ENCODE results near the gene ANKRD13D. TPM values are rescaled to one million over a fixed set of nuclear protein-coding genes. Genes with fewer than 3 reads are reported as not detected.

The ANKRD13D gene
- total and polyA plus RNA-seq, 2 experiments from 2014 or later, result 20.3 to 30.8 TPM

DNA sequence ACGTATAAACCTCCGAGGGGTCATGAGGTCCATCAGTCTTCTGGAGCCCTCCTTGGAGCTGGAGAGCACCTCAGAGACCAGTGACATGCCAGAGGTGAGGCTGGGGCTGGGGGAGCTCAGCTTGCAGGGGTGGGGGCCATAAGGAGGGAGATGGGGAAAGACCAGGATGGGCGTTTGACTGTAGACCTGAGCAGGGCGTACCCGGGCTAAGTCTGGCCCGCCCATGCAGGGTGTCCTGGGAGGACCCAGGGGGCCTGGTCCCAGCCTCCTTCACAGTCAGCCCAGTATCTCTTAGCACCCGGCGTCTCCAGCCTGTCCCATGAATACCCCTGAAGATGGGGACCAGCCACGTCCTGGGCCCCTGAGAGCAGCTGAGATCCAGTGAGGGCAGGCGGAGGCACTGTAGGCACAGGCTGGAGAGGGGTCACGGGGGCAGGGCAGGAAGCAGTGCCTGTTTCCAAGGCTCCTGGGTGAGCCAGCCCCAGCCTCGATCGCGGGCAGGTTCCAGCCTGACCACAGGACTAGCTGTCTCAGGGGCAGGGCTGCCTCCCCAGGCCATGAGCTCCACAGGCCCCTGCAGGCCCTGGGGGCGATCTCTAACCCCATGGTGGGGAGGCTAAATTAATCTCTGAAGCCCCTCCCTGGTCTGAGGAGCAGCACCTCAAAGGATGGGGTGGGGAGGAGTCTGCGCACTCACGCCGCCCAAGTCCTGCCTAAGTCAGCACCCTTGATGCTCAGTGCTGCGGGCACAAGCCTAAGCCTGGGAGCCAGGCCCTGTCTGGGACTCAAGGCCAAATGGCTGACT lies 21.3 kb downstream of the ANKRD13D start:
- H3K79me2 ChIP-seq (replicated peaks; ENCODE audit: insufficient read depth), result no peaks in the 10 kb centered on the region
- Mint-ChIP-seq H3K4me1 (no peaks in the 10 kb centered on the region), H3K27ac (no peak overlapping the region), H3K9me3 (no peaks in the 10 kb centered on the region), H3K4me3 (no peak overlapping the region), H3K27me3 (ENCODE audit: insufficient read depth, low read depth, poor library complexity) (peaks cover 4% of the 10 kb centered on the region), H3K36me3 (ENCODE audit: low read depth) (no peaks in the 10 kb centered on the region)
- DNase-seq (ENCODE audit: low spot score), result no peak
- H3K4me1 ChIP-seq (ENCODE audit: insufficient read depth), result no peaks in the 10 kb centered on the region
- H3F3A ChIP-seq (replicated peaks; ENCODE audit: low read depth), result no peaks in the 10 kb centered on the region
- H3K4me3 ChIP-seq, result no peak overlapping the region
- H3K27ac ChIP-seq (ENCODE audit: low read depth), result no peak overlapping the region
- ATAC-seq, result no peak; the same call in 2 of the 3 replicates
- H3K36me3 ChIP-seq (ENCODE audit: insufficient read depth), result no peaks in the 10 kb centered on the region
- H3K9me2 ChIP-seq (ENCODE audit: insufficient read depth), result no peaks in the 10 kb centered on the region
- H3K4me2 ChIP-seq, result no peak overlapping the region
- 0 out of 2 replicates have a peak, but pooled peaks cover 4% of the 10 kb centered on the region for H3K27me3 ChIP-seq (ENCODE audit: insufficient read depth)
- no peak for TF ChIP-seq EZH2 (IDR thresholded peaks at IDR 0.05; ENCODE audit: low read depth, unreplicated experiment)
- no peak for TF ChIP-seq ZNF331 (CRISPR knock-in tag; IDR thresholded peaks at IDR 0.05; ENCODE audit: low read depth)
- no peaks in the 10 kb centered on the region for H4K20me1 ChIP-seq (replicated peaks; ENCODE audit: insufficient read depth)
- H2AFZ ChIP-seq, result no peak overlapping the region

- no peak overlapping the region for H3K4me3 Mint-ChIP-seq
- no peak for ATAC-seq
- Histone ChIP-seq H2AFZ (no peak overlapping the region), H3K4me2 (no peak overlapping the region), H3K27ac (ENCODE audit: low read depth) (no peak overlapping the region), H3K4me3 (no peak overlapping the region), H3K27me3 (ENCODE audit: insufficient read depth) (0 out of 2 replicates have a peak, but pooled peaks cover 7% of the 10 kb centered on the region), H3K9me2 (ENCODE audit: insufficient read depth) (no peaks in the 10 kb centered on the region), H3K79me2 (replicated peaks; ENCODE audit: insufficient read depth) (no peaks in the 10 kb centered on the region), H4K20me1 (replicated peaks; ENCODE audit: insufficient read depth) (no peaks in the 10 kb centered on the region), H3K36me3 (ENCODE audit: insufficient read depth) (no peaks in the 10 kb centered on the region), H3F3A (replicated peaks; ENCODE audit: low read depth) (no peaks in the 10 kb centered on the region), H3K4me1 (ENCODE audit: insufficient read depth) (no peaks in the 10 kb centered on the region)
- no peaks in the 10 kb centered on the region for H3K9me3 Mint-ChIP-seq
- TF ChIP-seq CREB1 (CRISPR knock-in tag; IDR thresholded peaks at IDR 0.05; ENCODE audit: low read depth) (no peak), ZNF331 (CRISPR knock-in tag; IDR thresholded peaks at IDR 0.05; ENCODE audit: low read depth) (no peak), EZH2 (IDR thresholded peaks at IDR 0.05; ENCODE audit: low read depth, unreplicated experiment) (no peak), NANOG (IDR thresholded peaks at IDR 0.05; ENCODE audit: borderline replicate concordance) (no peak), REST (IDR thresholded peaks at IDR 0.05; ENCODE audit: unreplicated experiment) (no peak)
- peaks cover 2% of the 10 kb centered on the region; the same call in 1 of the 3 replicates for H3K4me1 Mint-ChIP-seq
- DNase-seq (ENCODE audit: low spot score), result no peak
- no peaks in the 10 kb centered on the region for H3K36me3 Mint-ChIP-seq (ENCODE audit: low read depth)
- peaks cover 3% of the 10 kb centered on the region for H3K27me3 Mint-ChIP-seq (ENCODE audit: insufficient read depth, low read depth, poor library complexity)
- H3K27ac Mint-ChIP-seq, result no peak overlapping the region
Observed at GRCh38 chr11:67311051-67311555, 22.0 kb downstream of the ANKRD13D start.
